Suppressor macrophage treated with lipopolysaccharide for 1 hour (primary cell): ENCODE results near the gene PLP1.
"Not testable (repeated sequence)": the region's sequence is repeated elsewhere in the genome, so short reads cannot be mapped to it uniquely, and the experiment has no call there.

ENCODE experiments used
- DNase-seq, 3 donors: peaks; one replicate each; pipeline ENCODE4 v3.0.0-alpha.2; 2020 to 2022

The PLP1 gene

GRCh38 chrX:103776546-103776945, at the start of gene PLP1:
Gene PLP1, plus strand, starts transcription at chrX:103776840. Its CDS starts 156 bp downstream, at chrX:103776996.
- DNase-seq = no peak

GRCh38 chrX:103727115-103727514, 49.5 kb upstream of the PLP1 start:
- DNase-seq = no peak

- no peak for DNase-seq
Observed at GRCh38 chrX:103729015-103729414, 47.6 kb upstream of the PLP1 start.

GRCh38 chrX:103730147-103730795, 46.4 kb upstream of the PLP1 start:
- peak in 2 of 3 donors; percentile 5 to 9 for DNase-seq

GRCh38 chrX:103730796-103731493, 45.7 kb upstream of the PLP1 start:
- DNase-seq = no peak

GRCh38 chrX:103733017-103733416, 43.6 kb upstream of the PLP1 start:
- DNase-seq = no peak

GRCh38 chrX:103734125-103734760, 42.4 kb upstream of the PLP1 start:
- DNase-seq = no peak

GRCh38 chrX:103737696-103738095, 38.9 kb upstream of the PLP1 start:
- DNase-seq = no peak

- DNase-seq = no peak
Observed at GRCh38 chrX:103739421-103739820, 37.2 kb upstream of the PLP1 start.

- DNase-seq = no peak
Observed at GRCh38 chrX:103741879-103742278, 34.8 kb upstream of the PLP1 start.

GRCh38 chrX:103742339-103742738, 34.3 kb upstream of the PLP1 start:
- no peak for DNase-seq

GRCh38 chrX:103747163-103747562, 29.5 kb upstream of the PLP1 start:
- DNase-seq = no peak

- DNase-seq = no peak
Observed at GRCh38 chrX:103754401-103754800, 22.2 kb upstream of the PLP1 start.

- DNase-seq = no peak
Observed at GRCh38 chrX:103756736-103757135, 19.9 kb upstream of the PLP1 start.

- no peak for DNase-seq
Observed at GRCh38 chrX:103758555-103758954, 18.1 kb upstream of the PLP1 start.

- DNase-seq = not testable (repeated sequence)
Observed at GRCh38 chrX:103763541-103763940, 13.1 kb upstream of the PLP1 start.

- not testable (repeated sequence) for DNase-seq
Observed at GRCh38 chrX:103766813-103767555, 9.7 kb upstream of the PLP1 start.

GRCh38 chrX:103773445-103773844, 3.2 kb upstream of the PLP1 start:
- no peak for DNase-seq

- peak; percentile 22 to 25 (median 23) for DNase-seq
Observed at GRCh38 chrX:103774070-103774642, 2.5 kb upstream of the PLP1 start.

GRCh38 chrX:103779141-103779789, 2.6 kb downstream of the PLP1 start:
- no peak for DNase-seq

- DNase-seq = no peak
Observed at GRCh38 chrX:103780336-103781061, 3.9 kb downstream of the PLP1 start.

GRCh38 chrX:103781062-103781402, 4.4 kb downstream of the PLP1 start:
- DNase-seq = no peak
